AG04449 (cell line): ENCODE results near the gene SNAI1.

Experiments
- CTCF ChIA-PET: fragments of 350-600 bp; formaldehyde crosslinking; extraction: SDS; loops from one replicate; lab custom pipeline; 2021; ENCODE audit warnings: antibody characterized with exemption; lab: Yijun Ruan, JAX
- POLR2A ChIA-PET: fragments of 400-600, 350-600 bp; formaldehyde crosslinking; extraction: SDS; loops from one replicate; lab custom pipeline; 2020; ENCODE audit warnings: antibody characterized with exemption, inconsistent platforms; lab: Yijun Ruan, JAX
- DNase-seq: peaks from one replicate; pipeline ENCODE4 v3.0.0-alpha.2; 2010; ENCODE audit warnings: low read depth, low spot score
- H3K4me3 ChIP-seq: 2 replicates; pipeline ENCODE4 v1.5.1; 2011; ENCODE audit warnings: low read depth, mild to moderate bottlenecking, control low read depth, low read length
- CTCF ChIP-seq: IDR thresholded peaks from one replicate; pipeline ENCODE4 v1.5.1; 2011; ENCODE audit warnings: mild to moderate bottlenecking, moderate library complexity, low read length, control low read depth, inconsistent platforms; ENCODE audit not compliant: insufficient read depth; ENCODE audit errors: missing control alignments

SNAI1 gene

GRCh38 chr20:50027611-50028105, 44.9 kb downstream of the SNAI1 start:
- TF ChIP-seq CTCF, result no peak
- no peak for DNase-seq
- no peak overlapping the region for H3K4me3 ChIP-seq
- ChIA-PET POLR2A (interaction anchor here (1.1 kb wide), 1 partner anchor 11 kb away, joined by 4 read pairs; no protein-coding TSS in a partner anchor), CTCF (interaction anchor here (1.2 to 3.5 kb wide), 4 partner anchors 8 to 49 kb away, joined by 3 to 12 read pairs (median 6); no protein-coding TSS in a partner anchor)

- ChIA-PET CTCF (interaction anchor here (1.2 to 3.5 kb wide), 2 partner anchors 9 to 50 kb away, joined by 3 to 12 read pairs; no protein-coding TSS in a partner anchor), POLR2A (no interaction called here)
- TF ChIP-seq CTCF, result no peak
- H3K4me3 ChIP-seq, result no peak overlapping the region
- DNase-seq, result no peak
Measured at GRCh38 chr20:50029083-50029696, 46.4 kb downstream of the SNAI1 start.

DNA sequence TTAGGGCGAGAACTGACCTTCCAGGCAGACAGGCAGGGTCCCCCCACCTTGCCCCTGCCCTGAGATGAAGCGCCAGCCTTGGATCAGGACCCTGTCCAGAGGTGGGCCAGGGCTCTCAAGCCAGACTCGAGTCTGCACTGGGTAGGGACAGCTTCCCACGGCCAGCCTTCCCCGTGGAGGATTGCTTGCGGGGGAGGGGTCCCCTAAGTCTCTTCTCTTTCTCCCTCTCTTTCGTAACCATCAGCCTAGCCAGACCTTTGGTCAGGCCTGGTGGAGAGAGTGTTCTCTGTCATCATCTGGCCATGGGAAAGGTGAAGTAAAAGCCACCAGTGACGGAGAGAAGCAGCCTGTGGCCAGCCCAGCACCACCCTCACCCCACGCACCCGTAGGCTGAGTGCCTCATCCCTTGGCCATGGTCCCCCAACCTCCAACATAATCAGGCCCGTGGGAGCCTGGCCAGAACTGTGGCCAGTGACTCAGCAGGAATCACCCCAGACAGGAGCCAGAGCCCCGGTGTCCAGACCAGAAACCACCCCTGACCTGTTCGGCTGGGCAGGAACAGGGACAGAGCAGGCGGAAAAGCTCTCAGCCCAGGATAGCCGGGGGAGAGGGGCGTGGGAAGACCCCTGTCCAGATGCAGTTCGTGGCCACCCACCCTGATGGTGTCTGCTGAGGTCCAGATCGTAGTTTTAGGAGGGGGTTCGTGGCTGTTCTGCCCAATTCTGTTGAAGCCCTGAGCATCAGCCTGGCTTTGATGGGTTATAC, 47.1 kb downstream of the SNAI1 start:
- ChIA-PET POLR2A (interaction anchor here (1.0 kb wide), 1 partner anchor 46 kb away, joined by 3 read pairs; no protein-coding TSS in a partner anchor), CTCF (interaction anchor here (1.0 to 3.5 kb wide), 5 partner anchors 10 to 86 kb away, joined by 3 to 12 read pairs (median 3); no protein-coding TSS in a partner anchor)
- no peak overlapping the region for H3K4me3 ChIP-seq
- TF ChIP-seq CTCF, result no peak
- DNase-seq, result peak; percentile 60

GRCh38 chr20:50032955-50033666, 50.3 kb downstream of the SNAI1 start:
- no peak for TF ChIP-seq CTCF
- DNase-seq, result no peak
- ChIA-PET POLR2A (interaction anchor here (2.3 kb wide), 1 partner anchor 50 kb away, joined by 10 read pairs; the partner anchor contains the start of gene SNAI1), CTCF (interaction anchor here (0.6 kb wide), 1 partner anchor 10 kb away, joined by 3 read pairs; no protein-coding TSS in a partner anchor)
- no peak overlapping the region for H3K4me3 ChIP-seq

- H3K4me3 ChIP-seq, result no peak overlapping the region
- CTCF ChIA-PET, result interaction anchor here (1.1 kb wide), 1 partner anchor 37 kb away, joined by 4 read pairs; no protein-coding TSS in a partner anchor
- POLR2A ChIA-PET, result interaction anchor here (2.3 kb wide), 1 partner anchor 51 kb away, joined by 10 read pairs; the partner anchor contains the start of gene SNAI1
- TF ChIP-seq CTCF, result no peak
- DNase-seq, result no peak
Measured at GRCh38 chr20:50034567-50035180, 51.9 kb downstream of the SNAI1 start.
